ENCODE measurements around the gene CSGALNACT2. TPM values are rescaled to one million over a fixed set of nuclear protein-coding genes. Genes with fewer than 3 reads are reported as not detected.

The CSGALNACT2 gene
- polyA plus RNA-seq, 1 experiment, result 14.1 TPM

- no peak for DNase-seq (ENCODE audit: low read depth)
- Histone ChIP-seq H3K27me3 (ENCODE audit: control insufficient read depth, insufficient read depth, low read length) (peaks cover 35% of the 10 kb centered on the region), H3K36me3 (ENCODE audit: control insufficient read depth, insufficient read depth, low read length) (no peaks in the 10 kb centered on the region), H3K4me3 (ENCODE audit: low read depth, low read length) (no peak overlapping the region)
- POLR2A ChIA-PET, result no interaction called here
- TF ChIP-seq CTCF (IDR thresholded peaks at IDR 0.05; ENCODE audit: insufficient read depth, low read depth, low read length), result no peak
- CTCF ChIA-PET, result interaction anchor here (1.8 kb wide), 1 partner anchor 21 kb away, joined by 6 read pairs; no protein-coding TSS in a partner anchor
Measured at GRCh38 chr10:43226441-43226840, 88.2 kb downstream of the CSGALNACT2 start.

GRCh38 chr10:43226851-43227845 is 88.9 kb downstream of the CSGALNACT2 start:
- POLR2A ChIA-PET, result no interaction called here
- TF ChIP-seq CTCF (IDR thresholded peaks at IDR 0.05; ENCODE audit: insufficient read depth, low read depth, low read length), result no peak

GRCh38 chr10:43227911-43228782 is 89.9 kb downstream of the CSGALNACT2 start:
- DNase-seq (ENCODE audit: low read depth), result no peak
- Histone ChIP-seq H3K27me3 (ENCODE audit: control insufficient read depth, insufficient read depth, low read length) (peaks cover 38% of the 10 kb centered on the region), H3K4me3 (ENCODE audit: low read depth, low read length) (no peak overlapping the region), H3K36me3 (ENCODE audit: control insufficient read depth, insufficient read depth, low read length) (no peaks in the 10 kb centered on the region)
- ChIA-PET POLR2A (no interaction called here), CTCF (interaction anchor here (1.8 kb wide), 1 partner anchor 23 kb away, joined by 6 read pairs; no protein-coding TSS in a partner anchor)
- TF ChIP-seq CTCF (IDR thresholded peaks at IDR 0.05; ENCODE audit: insufficient read depth, low read depth, low read length), result no peak

More at GRCh38 chr10:43226851-43227845, 88.9 kb downstream of the CSGALNACT2 start:
- CTCF ChIA-PET, result interaction anchor here (1.8 kb wide), 1 partner anchor 22 kb away, joined by 6 read pairs; no protein-coding TSS in a partner anchor
- H3K4me3 ChIP-seq (ENCODE audit: low read depth, low read length), result no peak overlapping the region
- H3K36me3 ChIP-seq (ENCODE audit: control insufficient read depth, insufficient read depth, low read length), result no peaks in the 10 kb centered on the region
- H3K27me3 ChIP-seq (ENCODE audit: control insufficient read depth, insufficient read depth, low read length), result peaks cover 42% of the 10 kb centered on the region
- DNase-seq (ENCODE audit: low read depth), result no peak

GRCh38 chr10:43228783-43229207 is 90.5 kb downstream of the CSGALNACT2 start:
- Histone ChIP-seq H3K27me3 (ENCODE audit: control insufficient read depth, insufficient read depth, low read length) (peaks cover 38% of the 10 kb centered on the region), H3K36me3 (ENCODE audit: control insufficient read depth, insufficient read depth, low read length) (no peaks in the 10 kb centered on the region), H3K4me3 (ENCODE audit: low read depth, low read length) (no peak overlapping the region)
- no peak for DNase-seq (ENCODE audit: low read depth)
- POLR2A ChIA-PET, result no interaction called here
- CTCF ChIA-PET, result no interaction called here
- TF ChIP-seq CTCF (IDR thresholded peaks at IDR 0.05; ENCODE audit: insufficient read depth, low read depth, low read length), result no peak
